GM20000 (cell line): Measurements from ENCODE around the gene DENND10.

ENCODE experiments used
- DNase-seq: peaks from one replicate; pipeline ENCODE4 v3.0.0; 2012; ENCODE audit warnings: low spot score
- CTCF ChIP-seq: IDR thresholded peaks from 2 replicates; pipeline ENCODE4 v1.5.1; 2012; ENCODE audit warnings: mild to moderate bottlenecking, control low read depth; ENCODE audit errors: extremely low read depth, missing control alignments

Gene DENND10

DNA sequence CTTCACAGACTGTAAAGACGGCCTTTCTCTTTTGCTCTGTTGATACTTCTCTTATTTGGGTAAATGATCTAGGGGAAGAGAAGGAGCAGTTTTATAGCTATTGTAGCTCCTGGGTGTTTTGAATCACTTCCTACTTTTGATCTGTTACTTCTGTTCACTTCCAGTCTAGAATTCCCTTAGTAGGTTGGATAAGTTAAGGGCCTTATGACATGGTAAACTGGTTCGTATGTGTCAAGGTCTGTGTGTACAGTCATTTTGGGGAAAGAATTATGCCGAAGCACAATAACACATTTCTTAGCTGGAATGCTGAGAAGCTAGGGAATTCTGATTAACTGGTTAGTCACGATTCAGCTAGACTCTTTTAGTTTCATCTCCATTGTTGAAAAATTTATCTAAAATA, 8.1 kb downstream of the DENND10 start:
- no peak for DNase-seq

DNA sequence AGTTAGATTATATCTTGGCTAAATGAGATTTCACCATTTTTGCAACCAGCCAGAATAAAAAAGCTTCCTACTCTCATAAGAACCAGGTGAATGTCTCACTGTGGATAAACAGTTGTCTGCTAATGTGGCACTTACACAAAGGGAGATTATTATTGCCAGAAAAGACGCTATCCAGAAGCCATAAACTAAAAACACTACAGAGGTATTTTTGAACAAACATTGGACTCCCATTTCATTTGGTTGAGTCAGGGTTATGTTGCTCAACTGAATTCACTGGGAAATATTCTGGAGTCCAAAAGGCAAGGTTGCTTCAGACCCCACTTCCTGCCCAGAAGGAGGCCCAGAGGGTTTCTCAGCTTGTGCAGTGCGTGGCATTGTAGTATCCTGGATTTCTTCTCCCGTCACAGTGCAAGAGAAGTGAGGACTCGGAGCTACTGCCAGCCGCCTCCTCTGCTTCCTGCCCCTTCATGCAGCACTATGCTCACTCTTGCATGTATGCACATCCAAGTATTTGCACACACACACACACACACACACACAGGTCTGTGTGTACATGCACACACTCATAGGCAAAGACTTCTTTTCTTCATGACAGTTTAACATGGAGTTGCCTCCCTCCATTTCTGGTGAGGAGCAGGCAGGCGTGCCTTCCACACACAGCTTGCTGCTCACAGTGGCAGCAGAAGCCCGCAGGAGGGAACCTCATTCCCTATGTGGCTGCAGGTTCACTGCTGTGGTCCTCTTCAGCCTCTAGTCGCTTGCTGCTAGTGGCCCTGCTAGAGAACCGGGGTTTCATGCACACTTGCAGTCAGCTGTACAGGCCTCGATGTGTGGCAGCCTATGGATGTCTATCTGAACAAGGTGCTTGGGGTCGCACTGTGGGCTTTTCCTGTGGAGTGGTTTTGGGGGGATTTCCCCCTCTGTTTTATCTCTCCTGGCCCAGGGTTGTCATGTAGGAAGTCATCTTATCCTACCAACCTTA, 10.1 kb downstream of the DENND10 start:
- DNase-seq: no peak

More for the DNA sequence above, 8.1 kb downstream of the DENND10 start:
- no peak for TF ChIP-seq CTCF

GRCh38 chr10:119115926-119116325, 12.0 kb downstream of the DENND10 start:
- DNase-seq: no peak

More for the DNA sequence above, 10.1 kb downstream of the DENND10 start:
- TF ChIP-seq CTCF: no peak

DNA sequence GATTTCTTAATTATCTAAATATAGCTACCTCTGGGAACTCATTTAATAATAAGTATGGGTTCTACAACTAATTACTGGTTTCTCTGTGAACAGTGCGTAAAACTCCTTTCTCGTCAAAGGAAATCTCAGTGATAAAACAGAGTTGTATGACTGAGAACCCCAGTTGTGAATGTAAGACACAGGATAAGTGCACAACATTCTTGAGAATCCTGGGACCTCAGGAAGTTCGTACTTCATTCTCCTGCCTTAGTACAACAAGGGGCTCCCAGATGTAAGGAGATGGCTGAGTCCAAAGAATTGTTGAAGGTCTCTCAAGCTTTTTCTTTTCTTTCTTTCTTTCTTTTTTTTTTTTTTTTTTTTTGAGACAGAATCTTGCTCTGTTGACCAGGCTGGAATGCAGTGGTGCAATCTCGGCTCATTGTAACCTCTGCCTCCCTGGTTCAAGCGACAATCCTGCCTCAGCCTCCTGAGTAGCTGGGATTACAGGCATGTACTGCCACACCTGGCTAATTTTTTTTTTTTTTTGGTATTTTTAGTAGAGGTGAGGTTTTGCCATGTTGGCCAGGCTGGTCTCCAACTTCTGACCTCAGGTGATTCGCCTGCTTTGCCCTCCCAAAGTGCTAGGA, 12.5 kb downstream of the DENND10 start:
- DNase-seq: no peak

More at GRCh38 chr10:119115926-119116325, 12.0 kb downstream of the DENND10 start:
- no peak for TF ChIP-seq CTCF

DNA sequence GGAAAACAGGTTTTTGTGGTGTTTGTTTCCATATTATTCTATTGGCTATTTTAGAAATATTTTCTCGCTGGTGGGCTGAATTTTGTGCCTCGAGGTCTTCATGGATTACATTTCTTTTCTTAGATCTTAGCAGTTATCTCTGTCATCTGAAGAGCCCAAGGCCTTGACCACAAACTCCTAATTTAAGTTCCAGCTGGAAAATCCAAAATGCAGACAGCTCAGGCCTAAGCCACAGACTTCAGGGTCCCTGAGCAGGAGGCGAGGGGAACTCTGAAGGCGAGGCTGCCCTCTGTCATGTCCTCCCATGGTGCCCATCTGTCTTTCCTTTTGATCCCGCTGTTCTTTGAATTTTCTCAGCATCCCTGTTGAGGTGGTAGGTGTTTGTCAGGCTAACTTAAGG, 14.3 kb downstream of the DENND10 start:
- TF ChIP-seq CTCF: no peak
- DNase-seq: no peak

More for the DNA sequence above, 12.5 kb downstream of the DENND10 start:
- TF ChIP-seq CTCF: no peak

DNA sequence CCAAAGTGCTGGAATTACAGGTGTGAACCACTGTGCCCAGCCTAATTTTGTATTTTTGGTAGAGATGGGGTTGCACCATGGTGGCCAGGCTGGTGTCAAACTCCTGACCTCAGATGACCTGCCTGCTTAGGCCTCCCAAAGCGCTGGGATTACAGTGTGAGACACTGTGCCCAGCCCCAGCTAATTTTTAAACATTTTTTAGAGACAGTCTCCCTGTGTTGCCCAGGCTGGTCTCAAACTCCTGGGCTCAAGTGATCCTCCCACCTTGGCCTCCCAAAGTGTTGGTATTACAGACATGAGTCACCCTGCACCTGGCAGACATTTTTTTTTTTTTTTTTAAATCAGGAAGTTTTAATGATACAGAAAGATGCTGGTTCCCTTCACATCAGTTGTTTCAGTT, 15.5 kb downstream of the DENND10 start:
- no peak for DNase-seq
- no peak for TF ChIP-seq CTCF

GRCh38 chr10:119120413-119120867, 16.5 kb downstream of the DENND10 start:
- no peak for TF ChIP-seq CTCF
- DNase-seq: peak; percentile 58
